Epithelial cell of esophagus (primary cell): ENCODE data around the gene ST6GALNAC4.
"Not testable (repeated sequence)": the region's sequence is repeated elsewhere in the genome, so short reads cannot be mapped to it uniquely, and the experiment has no call there.

Experiments
- DNase-seq: peaks from one replicate; pipeline ENCODE4 v3.0.0; 2010; ENCODE audit warnings: low read depth
- H3K4me3 ChIP-seq: 2 replicates; pipeline ENCODE4 v1.5.1; 2011; ENCODE audit warnings: mild to moderate bottlenecking, low read length, control low read depth
- TF ChIP-seq, protein P1 (sequence below): IDR thresholded peaks from 2 replicates; pipeline ENCODE4 v1.5.1; 2011; ENCODE audit warnings: low read depth, mild to moderate bottlenecking, low read length, control low read depth, inconsistent platforms; ENCODE audit not compliant: insufficient read depth; ENCODE audit errors: missing control alignments

ST6GALNAC4 gene

DNA sequence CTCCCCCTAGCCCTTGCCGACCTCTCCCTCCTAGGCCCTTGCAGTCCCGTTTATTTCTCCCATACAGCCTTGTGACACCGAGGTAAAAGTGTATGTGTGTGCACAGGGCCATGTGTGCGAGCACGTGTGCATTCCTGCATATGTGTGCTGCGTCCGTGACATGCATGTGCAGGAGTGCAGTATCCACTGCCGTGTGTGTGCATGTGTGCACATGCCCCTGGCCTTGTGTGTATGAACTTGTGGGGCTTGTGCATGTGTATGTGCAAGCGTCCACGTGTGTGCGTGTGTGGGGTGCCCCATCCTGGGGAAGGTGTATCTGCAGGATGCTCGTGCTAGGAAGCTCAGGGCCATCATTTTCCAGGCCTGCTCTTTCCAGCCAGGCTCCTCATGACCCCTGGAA lies 46.0 kb downstream of the ST6GALNAC4 start:
- no peak overlapping the region for H3K4me3 ChIP-seq
- TF ChIP-seq, protein P1, sequence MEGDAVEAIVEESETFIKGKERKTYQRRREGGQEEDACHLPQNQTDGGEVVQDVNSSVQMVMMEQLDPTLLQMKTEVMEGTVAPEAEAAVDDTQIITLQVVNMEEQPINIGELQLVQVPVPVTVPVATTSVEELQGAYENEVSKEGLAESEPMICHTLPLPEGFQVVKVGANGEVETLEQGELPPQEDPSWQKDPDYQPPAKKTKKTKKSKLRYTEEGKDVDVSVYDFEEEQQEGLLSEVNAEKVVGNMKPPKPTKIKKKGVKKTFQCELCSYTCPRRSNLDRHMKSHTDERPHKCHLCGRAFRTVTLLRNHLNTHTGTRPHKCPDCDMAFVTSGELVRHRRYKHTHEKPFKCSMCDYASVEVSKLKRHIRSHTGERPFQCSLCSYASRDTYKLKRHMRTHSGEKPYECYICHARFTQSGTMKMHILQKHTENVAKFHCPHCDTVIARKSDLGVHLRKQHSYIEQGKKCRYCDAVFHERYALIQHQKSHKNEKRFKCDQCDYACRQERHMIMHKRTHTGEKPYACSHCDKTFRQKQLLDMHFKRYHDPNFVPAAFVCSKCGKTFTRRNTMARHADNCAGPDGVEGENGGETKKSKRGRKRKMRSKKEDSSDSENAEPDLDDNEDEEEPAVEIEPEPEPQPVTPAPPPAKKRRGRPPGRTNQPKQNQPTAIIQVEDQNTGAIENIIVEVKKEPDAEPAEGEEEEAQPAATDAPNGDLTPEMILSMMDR, result no peak
- no peak for DNase-seq

DNA sequence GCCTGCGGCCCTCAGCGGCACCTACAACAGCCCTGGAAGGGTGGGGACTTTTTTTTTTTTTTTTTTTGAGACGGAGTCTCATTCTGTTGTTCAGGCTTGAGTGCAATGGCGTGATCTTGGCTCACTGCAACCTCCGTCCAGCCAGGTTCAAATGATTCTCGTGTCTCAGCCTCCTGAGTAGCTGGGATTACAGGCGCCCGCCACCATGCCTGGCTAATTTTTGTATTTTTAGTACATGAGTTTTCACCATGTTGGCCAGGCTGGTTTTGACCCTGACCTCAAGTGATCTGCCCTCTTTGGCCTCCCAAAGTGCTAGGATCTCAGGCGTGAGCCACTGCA lies 46.7 kb downstream of the ST6GALNAC4 start:
- DNase-seq, H3K4me3 ChIP-seq: not testable (repeated sequence)

DNA sequence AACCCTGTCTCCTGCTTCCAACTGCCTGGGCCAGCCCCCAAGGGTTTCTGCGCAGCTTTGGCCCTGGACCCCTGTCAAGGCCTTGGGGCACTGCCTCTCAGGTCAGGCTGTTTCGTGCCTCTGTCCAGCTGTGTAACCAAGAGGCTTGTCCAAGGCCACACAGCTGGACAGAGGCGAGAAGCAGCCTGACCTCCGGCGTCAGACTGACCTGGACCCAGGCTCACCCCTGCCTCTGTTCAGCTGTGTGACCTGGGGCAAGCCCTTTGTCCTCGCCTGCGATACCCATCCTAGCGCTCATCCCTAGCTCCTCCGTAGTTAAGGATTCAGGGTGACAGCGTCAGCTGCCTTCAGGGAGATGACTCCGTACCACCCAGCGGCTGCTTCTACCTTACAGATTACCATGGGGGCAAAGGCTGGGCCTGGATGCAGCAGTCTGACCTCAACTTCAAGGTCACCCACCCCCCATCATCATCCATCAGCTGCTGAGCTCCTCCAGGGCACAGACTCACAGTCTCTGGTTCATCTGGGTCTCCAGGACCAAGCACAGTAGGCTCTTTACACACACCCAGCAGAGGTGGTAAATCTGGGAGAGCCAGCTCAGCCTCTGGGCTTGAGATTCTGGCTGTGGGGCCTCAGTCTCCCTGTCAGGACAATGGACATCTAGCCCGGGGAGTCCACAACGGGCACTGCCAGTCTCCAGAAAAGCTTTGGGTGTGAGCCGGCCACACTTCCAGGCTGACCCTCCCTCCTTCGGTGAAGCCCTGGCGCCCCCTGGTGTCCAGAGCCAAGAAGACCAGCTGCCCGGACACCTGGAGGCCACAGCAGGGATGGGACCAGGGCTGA lies 47.3 kb downstream of the ST6GALNAC4 start:
- TF ChIP-seq, protein P1, result peak; percentile 84
- no peak overlapping the region for H3K4me3 ChIP-seq
- peak; percentile 80 for DNase-seq

DNA sequence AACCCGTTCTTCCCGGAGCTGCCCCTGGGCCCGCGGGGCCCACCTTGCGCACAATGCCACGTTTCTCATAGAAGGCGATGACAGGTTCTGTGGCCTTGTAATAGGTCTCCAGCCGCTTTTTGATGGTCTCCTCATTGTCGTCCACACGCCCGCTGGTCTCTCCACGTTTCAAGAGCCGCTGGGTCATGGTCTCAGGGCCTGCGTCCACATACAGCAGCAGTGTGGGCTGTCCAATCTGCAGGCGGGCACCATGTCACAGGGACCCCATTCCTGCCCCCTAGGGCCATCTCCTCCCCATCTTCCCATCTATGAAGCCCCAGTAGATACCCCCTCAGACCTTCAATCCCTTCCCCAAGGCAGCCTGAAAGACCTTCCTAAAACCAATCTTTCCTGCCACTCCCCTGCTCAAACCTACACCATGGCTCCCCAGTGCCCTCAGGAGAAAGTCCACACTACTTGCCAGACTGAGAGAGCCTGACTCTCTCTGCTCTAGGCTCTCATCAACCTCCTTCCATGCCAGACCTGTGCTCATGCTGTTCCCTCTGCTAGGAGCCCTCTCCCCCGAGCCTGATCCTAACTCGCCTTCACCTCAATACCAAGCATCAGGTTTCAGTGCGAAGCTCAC lies 48.5 kb downstream of the ST6GALNAC4 start:
- no peak overlapping the region for H3K4me3 ChIP-seq
- no peak for DNase-seq
- TF ChIP-seq, protein P1, result no peak

DNA sequence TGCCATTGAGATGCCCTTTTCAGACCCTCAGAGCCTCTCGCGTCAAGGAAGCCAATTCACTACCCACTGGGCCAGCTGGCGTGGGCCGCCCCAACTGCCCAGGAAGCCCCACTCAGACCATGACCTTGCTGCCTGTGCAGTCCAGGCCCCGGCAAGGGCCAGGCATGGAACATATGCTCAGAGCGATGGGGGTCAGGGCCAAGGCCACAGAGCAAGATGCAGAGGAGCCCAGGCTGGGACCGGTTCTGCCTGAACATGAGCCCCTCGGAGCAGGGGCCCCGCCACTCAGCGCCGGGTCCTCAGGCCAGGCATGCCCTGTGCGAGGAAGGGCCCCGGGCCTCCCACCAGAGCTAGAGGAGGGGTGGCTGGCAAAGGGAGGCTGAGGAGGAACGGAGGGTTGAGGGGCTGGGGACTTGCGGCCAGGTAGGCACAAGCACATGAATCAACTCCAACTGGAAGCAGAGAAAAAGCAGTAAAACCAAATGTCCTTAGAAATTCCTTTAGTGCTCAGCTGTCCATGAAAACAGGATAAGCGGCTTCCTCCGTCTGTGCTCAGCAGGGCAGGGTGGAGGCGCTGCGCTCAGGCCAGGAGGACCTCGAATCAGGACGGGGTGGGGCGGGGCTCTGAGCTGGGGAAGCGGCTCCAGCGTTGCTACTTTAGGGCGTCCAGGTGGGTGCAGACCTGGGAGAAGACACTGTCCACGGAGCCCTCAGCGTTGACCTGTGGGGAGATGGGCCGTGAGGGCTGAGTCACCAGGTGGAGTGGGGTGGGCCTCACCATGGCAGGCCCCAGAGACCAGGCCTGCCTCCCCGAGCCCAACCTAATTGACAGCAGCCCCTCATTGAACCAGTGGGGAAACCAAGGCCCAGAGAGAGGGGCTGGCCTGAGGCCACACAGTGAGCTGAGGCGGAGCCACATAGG lies 49.2 kb downstream of the ST6GALNAC4 start:
- no peak for DNase-seq
- TF ChIP-seq, protein P1, result no peak
- H3K4me3 ChIP-seq, result no peak overlapping the region

DNA sequence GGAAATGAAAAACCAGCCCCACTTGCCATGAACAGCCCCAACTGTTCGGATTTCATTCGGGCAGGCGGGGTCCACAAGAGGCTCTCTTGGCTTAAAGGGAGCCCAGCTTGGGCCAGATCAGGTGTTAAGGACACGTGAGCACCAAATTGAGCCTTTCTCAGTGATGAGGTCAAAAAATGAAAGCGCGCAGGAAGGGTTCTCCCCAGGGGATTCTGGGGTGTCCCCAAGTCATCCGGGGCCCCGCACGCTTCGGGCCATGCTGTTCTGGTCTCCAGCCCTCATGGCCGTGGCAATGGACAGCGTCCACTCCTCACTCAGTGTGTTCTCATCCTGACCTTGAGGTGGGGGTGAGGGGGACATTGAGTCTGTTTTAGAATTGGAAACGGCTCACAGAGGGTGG lies 50.3 kb downstream of the ST6GALNAC4 start:
- TF ChIP-seq, protein P1, result no peak
- H3K4me3 ChIP-seq, result no peak overlapping the region
- no peak for DNase-seq
